ENCODE data around the gene WDR46. TPM values are rescaled to one million over a fixed set of nuclear protein-coding genes. Genes with fewer than 3 reads are reported as not detected.

WDR46 gene
- total and polyA plus RNA-seq, 2 of the 13 experiments (the other 11 are each of a cell fraction or from before 2014, with no cell fraction given): 47.4 to 105 TPM

GRCh38 chr6:33318426-33319073, 29.5 kb upstream of the WDR46 start:
- Histone ChIP-seq H3K9me3 (ENCODE audit: low read length) (no peaks in the 10 kb centered on the region), H3K4me2 (ENCODE audit: low read depth, low read length) (peak overlapping the region; percentile 78), H4K20me1 (ENCODE audit: insufficient read depth, low read length) (peaks cover 3% of the 10 kb centered on the region; the same call in 1 of the 2 replicates), H3K4me1 (ENCODE audit: insufficient read depth, low read length) (peaks cover 55% of the 10 kb centered on the region), H2AFZ (ENCODE audit: low read length) (no peak overlapping the region), H3K36me3 (replicated peaks in 1 of 2; ENCODE audit: control insufficient read depth in 1 of 2, insufficient read depth in 2 of 2, low read length in 2 of 2) (peaks cover 5 to 31% of the 10 kb centered on the region in 2 experiments), H3K27me3 (ENCODE audit: control insufficient read depth in 1 of 2, insufficient read depth in 2 of 2, low read length in 2 of 2) (no peaks in the 10 kb centered on the region; a peak in 2 of 5 replicates), H3K4me3 (replicated peaks in 1 of 3; ENCODE audit: insufficient read depth in 1 of 3, low read depth in 2 of 3, low read length in 3 of 3) (peak overlapping the region; percentile 71 to 79 (median 73)), H3K79me2 (ENCODE audit: insufficient read depth, low read length) (peaks cover 23% of the 10 kb centered on the region), H3K9ac (ENCODE audit: insufficient read depth, low read depth, low read length) (peak overlapping the region; percentile 72), H3K27ac (ENCODE audit: extremely low read length, insufficient read depth, low read length) (peak overlapping the region; percentile 82)
- intact Hi-C loops (cut with micrococcal nuclease; ENCODE audit: unreplicated experiment) (no loop called here), in situ Hi-C loops (cut with HindIII; ENCODE audit: extremely low pct_ligation_motif_present, low pct_unique_long_range_greater_than_20kb) (no loop called here)
- ATAC-seq (no peak), DNase-seq (ENCODE audit: low spot score) (no peak), FAIRE-seq (no peak)
- ChIA-PET CTCF (ENCODE audit: low intra/inter-chr PET ratio, low total read pairs) (no interaction called here), POLR2A (interaction anchor here (0.7 to 3.9 kb wide), 18 partner anchors 9 to 1123 kb away, joined by 3 to 57 read pairs (median 7); partner anchors contain the start of genes PFDN6, PHF1, RGL2 and RING1)
- no TSS peak for BruUV-seq (replicated peaks)
- 72% methylated on average over 8 of the region's 8 CpGs for WGBS (ENCODE audit: low lambda C conversion rate)
- no peak for TF ChIP-seq NBN (conservative IDR thresholded peaks at IDR 0.05)
- TF ChIP-seq ZNF572 (CRISPR knock-in tag; IDR thresholded peaks at IDR 0.05): 0 out of 2 replicates have a peak, but pooled peaks have one; percentile 68
- TF ChIP-seq RFX5 (IDR thresholded peaks at IDR 0.05; ENCODE audit: low read depth, low read length): no peak
- no peak for TF ChIP-seq ZNF513 (CRISPR knock-in tag; conservative IDR thresholded peaks at IDR 0.05)
- TF ChIP-seq TIGD3 (CRISPR knock-in tag; IDR thresholded peaks at IDR 0.05; ENCODE audit: borderline replicate concordance): no peak
- TF ChIP-seq NFE2 (CRISPR knock-in tag; IDR thresholded peaks at IDR 0.05): no peak
- TF ChIP-seq ZNF318 (CRISPR knock-in tag; IDR thresholded peaks at IDR 0.05): no peak
- no peak for TF ChIP-seq SMAD1 (CRISPR knock-in tag; IDR thresholded peaks at IDR 0.05; ENCODE audit: borderline replicate concordance, low read depth)
- peak; percentile 5; the same call in 1 of the 2 replicates for TF ChIP-seq ATF1 (CRISPR knock-in tag; IDR thresholded peaks at IDR 0.05)
- no peak for TF ChIP-seq IRX3 (CRISPR knock-in tag; IDR thresholded peaks at IDR 0.05; ENCODE audit: borderline replicate concordance, low read depth)
- TF ChIP-seq ZNF678 (CRISPR knock-in tag; IDR thresholded peaks at IDR 0.05): no peak
- no peak for TF ChIP-seq ZNF672 (CRISPR knock-in tag; IDR thresholded peaks at IDR 0.05)
- TF ChIP-seq MTF1 (CRISPR knock-in tag; IDR thresholded peaks at IDR 0.05): no peak
